ENCODE data around the gene HSF4. TPM values are rescaled to one million over a fixed set of nuclear protein-coding genes. Genes with fewer than 3 reads are reported as not detected.

Gene HSF4
- total RNA-seq, 1 donor from 2014 or later = 54.0 TPM

DNA sequence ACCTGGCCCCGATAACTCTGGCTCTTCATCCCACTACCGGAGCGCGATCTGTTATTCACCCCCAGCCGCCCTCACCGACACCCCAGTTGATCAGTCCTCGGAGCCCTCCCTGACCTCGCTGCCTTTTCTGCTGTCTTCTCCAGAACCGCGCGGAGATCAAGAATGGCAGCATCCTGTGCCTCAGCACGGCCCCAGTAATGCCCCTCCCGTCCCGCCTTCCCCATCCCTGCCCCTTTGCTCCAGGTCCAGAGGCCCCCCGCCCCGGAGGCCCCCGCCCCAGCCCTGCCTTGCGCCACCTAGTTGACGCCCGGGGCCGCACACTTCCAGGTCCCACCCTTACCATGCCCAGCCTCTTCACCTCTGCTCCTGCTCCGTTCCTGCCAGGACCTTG lies 35.3 kb downstream of the HSF4 start:
- Mint-ChIP-seq H3K36me3 (ENCODE audit: low read depth) (peaks cover 46% of the 10 kb centered on the region), H3K9me3 (no peaks in the 10 kb centered on the region), H3K27me3 (no peaks in the 10 kb centered on the region), H3K4me3 (no peak overlapping the region), H3K4me1 (peaks cover 9% of the 10 kb centered on the region), H3K27ac (no peak overlapping the region)
- intact Hi-C loops (cut with micrococcal nuclease) = no loop called here
- no peak for DNase-seq

DNA sequence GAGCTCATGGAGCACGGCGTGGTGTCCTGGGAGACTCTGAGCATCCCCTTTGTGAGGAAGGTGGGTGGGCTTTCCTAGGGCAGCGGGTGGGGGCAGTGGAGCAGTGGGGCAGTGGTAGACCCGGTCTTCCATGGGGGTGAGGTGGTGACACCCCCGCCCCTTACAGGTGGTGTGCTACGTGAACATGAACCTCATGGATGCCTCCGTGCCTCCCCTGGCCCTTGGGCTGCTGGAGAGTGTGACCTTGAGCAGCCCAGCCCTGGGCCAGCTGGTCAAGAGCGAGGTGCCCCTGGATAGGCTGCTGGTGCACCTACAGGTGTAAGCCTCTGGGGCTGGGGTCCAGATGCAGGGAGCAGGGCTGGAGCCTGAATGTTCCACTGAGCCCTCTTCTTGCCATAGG lies 35.9 kb downstream of the HSF4 start:
- Mint-ChIP-seq H3K9me3 (no peaks in the 10 kb centered on the region), H3K27me3 (no peaks in the 10 kb centered on the region), H3K4me1 (peaks cover 9% of the 10 kb centered on the region), H3K4me3 (no peak overlapping the region), H3K36me3 (ENCODE audit: low read depth) (peaks cover 39% of the 10 kb centered on the region), H3K27ac (no peak overlapping the region)
- no peak for DNase-seq
- intact Hi-C loops (cut with micrococcal nuclease) = no loop called here

DNA sequence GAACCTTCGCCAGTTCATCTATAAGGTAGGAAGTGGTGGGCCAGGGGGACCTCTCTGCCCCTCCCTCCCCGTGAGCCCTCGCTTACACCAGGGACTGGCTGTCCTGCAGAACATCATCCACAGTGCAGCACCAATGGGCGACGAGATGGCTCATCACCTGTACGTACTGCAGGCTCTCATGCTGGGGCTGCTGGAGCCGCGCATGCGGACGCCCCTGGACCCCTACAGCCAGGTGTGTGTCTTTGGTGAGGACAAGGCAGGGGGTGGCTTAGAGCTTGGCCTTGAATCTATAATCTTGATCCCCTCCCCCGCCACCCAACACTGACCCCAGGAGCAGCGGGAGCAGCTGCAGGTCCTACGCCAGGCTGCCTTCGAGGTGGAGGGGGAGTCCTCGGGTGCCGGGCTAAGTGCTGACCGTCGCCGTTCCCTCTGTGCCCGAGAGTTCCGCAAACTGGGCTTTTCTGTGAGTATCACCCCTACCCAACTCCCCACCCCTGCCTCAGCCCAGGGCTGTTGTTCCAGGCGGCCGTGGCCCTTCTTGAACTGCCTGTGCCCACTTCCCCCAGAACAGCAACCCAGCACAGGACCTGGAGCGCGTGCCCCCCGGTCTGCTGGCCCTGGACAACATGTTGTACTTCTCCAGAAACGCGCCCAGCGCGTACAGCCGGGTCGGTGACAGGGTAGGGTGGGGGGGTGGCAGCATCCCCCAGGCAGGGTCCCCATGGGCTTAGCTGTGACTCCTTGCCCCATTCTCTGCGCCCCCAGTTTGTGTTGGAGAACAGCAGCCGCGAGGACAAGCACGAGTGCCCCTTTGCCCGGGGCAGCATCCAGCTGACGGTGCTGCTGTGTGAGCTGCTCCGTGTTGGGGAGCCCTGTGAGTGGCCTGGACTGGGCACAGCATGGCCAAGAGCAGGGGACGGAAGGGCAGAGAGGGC lies 37.1 kb downstream of the HSF4 start:
- intact Hi-C loops (cut with micrococcal nuclease) = no loop called here
- DNase-seq = no peak
- peaks cover 8% of the 10 kb centered on the region for H3K4me1 Mint-ChIP-seq
- no peak overlapping the region for H3K4me3 Mint-ChIP-seq
- H3K9me3 Mint-ChIP-seq = no peaks in the 10 kb centered on the region
- no peaks in the 10 kb centered on the region for H3K27me3 Mint-ChIP-seq
- no peak overlapping the region for H3K27ac Mint-ChIP-seq
- H3K36me3 Mint-ChIP-seq (ENCODE audit: low read depth) = peaks cover 33% of the 10 kb centered on the region

DNA sequence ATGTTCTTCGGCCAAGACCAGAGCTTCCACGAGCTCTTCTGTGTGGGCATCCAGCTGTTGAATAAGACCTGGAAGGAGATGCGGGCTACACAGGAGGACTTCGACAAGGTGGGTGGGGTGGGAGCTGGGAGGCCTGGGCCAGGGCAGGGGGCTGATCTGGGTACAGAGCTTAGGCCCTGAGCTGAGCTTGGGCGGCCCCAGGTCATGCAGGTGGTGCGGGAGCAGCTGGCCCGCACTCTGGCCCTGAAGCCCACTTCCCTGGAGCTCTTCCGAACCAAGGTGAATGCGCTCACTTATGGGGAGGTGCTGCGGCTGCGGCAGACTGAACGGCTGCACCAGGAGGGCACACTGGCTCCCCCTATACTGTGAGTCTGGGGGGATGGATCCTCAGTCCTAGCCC lies 37.9 kb downstream of the HSF4 start:
- peaks cover 28% of the 10 kb centered on the region for H3K36me3 Mint-ChIP-seq (ENCODE audit: low read depth)
- H3K9me3 Mint-ChIP-seq = no peaks in the 10 kb centered on the region
- intact Hi-C loops (cut with micrococcal nuclease) = no loop called here
- H3K4me1 Mint-ChIP-seq = peaks cover 3% of the 10 kb centered on the region
- no peak overlapping the region for H3K4me3 Mint-ChIP-seq
- no peak overlapping the region for H3K27ac Mint-ChIP-seq
- H3K27me3 Mint-ChIP-seq = no peaks in the 10 kb centered on the region
- no peak for DNase-seq

DNA sequence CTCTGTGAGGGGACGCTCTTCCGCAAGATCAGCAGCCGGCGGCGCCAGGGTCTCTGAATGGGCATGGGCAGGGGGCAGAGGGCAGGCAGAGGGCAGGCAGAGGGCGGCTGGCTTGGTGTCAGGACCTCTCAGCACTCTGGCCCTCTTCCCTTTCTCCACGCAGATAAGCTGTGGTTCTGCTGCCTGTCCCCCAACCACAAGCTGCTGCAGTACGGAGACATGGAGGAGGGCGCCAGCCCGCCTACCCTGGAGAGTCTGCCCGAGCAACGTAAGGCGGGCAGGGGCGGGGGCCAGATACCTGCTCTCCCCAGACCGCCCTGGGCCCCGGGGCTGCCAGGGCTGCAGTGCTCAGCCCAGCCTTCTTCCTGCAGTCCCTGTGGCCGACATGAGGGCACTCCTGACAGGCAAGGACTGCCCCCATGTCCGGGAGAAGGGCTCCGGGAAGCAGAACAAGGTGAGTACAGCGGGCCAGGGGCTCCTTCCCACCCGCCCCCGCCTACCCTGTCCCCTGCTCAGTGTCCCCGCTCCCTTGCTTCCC lies 38.5 kb downstream of the HSF4 start:
- H3K36me3 Mint-ChIP-seq (ENCODE audit: low read depth) = peaks cover 22% of the 10 kb centered on the region
- DNase-seq = no peak
- intact Hi-C loops (cut with micrococcal nuclease) = no loop called here

DNA sequence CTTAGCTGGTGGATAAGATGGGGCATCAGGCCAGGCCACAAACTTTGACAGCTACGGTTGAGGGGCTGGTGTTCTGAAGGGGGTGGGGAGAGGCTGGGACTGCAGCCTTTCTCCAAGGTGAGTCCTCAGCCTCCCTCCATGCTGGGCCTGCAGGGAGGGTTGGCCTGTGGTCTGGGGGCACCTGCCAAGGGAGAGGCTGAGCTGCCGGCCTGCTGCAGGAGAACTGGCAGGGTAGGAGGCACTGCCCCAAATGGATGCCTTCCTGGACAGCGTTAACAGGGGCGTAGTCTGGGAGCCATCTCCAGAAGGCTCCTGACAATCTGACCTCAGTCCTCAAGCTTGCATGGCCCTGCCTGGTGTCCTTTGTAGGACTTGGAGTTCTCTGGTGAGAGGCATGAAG lies 39.5 kb downstream of the HSF4 start:
- H3K27ac Mint-ChIP-seq = no peak overlapping the region
- no peaks in the 10 kb centered on the region for H3K4me1 Mint-ChIP-seq
- DNase-seq = no peak
- H3K4me3 Mint-ChIP-seq = no peak overlapping the region
- intact Hi-C loops (cut with micrococcal nuclease) = no loop called here
- peaks cover 16% of the 10 kb centered on the region for H3K36me3 Mint-ChIP-seq (ENCODE audit: low read depth)
- no peaks in the 10 kb centered on the region for H3K9me3 Mint-ChIP-seq
- H3K27me3 Mint-ChIP-seq = no peaks in the 10 kb centered on the region

More for the DNA sequence above, 38.5 kb downstream of the HSF4 start:
- no peaks in the 10 kb centered on the region for H3K4me1 Mint-ChIP-seq
- no peaks in the 10 kb centered on the region for H3K9me3 Mint-ChIP-seq
- no peak overlapping the region for H3K4me3 Mint-ChIP-seq
- no peak overlapping the region for H3K27ac Mint-ChIP-seq
- no peaks in the 10 kb centered on the region for H3K27me3 Mint-ChIP-seq

DNA sequence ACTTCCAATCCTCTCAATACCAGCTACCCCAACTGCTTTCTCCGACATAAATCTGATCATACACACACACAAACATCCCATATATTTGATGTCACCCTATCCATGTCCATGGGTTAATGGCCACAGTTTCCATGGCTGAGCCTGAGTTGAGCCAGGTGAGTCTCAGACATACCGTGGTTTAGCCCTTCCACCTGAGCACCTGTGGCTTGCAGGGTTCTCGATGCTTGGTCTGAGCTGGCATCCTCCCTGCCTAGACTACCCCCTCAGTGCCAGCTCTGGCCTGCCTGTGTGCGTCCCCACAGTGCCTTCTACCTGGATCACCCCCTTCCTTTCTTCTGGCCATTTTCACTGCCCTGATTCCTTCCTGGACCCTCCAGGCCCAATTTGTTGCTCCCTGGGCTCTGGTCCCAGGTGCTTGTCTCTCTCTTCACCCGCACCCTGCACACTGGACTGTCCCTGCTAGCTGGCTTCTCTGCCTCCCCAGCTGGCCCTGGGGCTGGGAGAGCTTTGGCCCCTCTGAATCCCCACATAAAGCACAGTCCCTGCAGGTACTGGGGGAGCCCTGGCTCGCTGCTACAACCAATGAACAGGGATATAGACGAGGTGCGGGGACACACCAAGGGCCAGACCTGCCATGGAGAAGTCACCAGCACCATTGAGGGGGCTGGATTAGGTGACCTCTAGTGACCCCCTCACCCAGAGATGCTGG lies 41.7 kb downstream of the HSF4 start:
- intact Hi-C loops (cut with micrococcal nuclease) = no loop called here
- Mint-ChIP-seq H3K9me3 (no peaks in the 10 kb centered on the region), H3K27ac (peak overlapping the region; percentile 39), H3K36me3 (ENCODE audit: low read depth) (peaks cover 5% of the 10 kb centered on the region), H3K4me3 (no peak overlapping the region), H3K27me3 (no peaks in the 10 kb centered on the region), H3K4me1 (no peaks in the 10 kb centered on the region)
- DNase-seq = no peak

DNA sequence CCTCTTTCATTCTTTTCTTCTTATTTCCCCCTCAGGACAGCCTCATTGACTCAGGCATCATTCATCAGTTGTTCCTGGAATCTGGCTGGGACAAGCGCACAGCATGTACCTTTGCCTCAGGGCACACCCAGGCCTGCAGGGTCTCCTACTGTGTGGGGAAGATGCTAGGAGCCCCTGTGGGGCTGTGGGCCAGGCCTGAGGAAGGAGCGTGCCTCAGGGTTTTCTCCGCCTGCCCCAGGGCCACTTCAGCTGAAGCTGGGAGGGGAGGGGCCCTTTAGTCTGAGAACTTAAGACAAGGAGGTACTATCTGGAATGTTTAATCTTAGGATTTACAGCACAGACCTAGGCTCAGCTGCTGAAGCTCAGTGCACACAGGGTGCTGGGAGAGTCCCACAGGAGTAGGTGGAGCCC lies 42.3 kb downstream of the HSF4 start:
- Mint-ChIP-seq H3K4me1 (no peaks in the 10 kb centered on the region), H3K36me3 (ENCODE audit: low read depth) (peaks cover 4% of the 10 kb centered on the region), H3K9me3 (no peaks in the 10 kb centered on the region), H3K27me3 (no peaks in the 10 kb centered on the region), H3K4me3 (no peak overlapping the region), H3K27ac (no peak overlapping the region)
- intact Hi-C loops (cut with micrococcal nuclease) = no loop called here
- DNase-seq = no peak

DNA sequence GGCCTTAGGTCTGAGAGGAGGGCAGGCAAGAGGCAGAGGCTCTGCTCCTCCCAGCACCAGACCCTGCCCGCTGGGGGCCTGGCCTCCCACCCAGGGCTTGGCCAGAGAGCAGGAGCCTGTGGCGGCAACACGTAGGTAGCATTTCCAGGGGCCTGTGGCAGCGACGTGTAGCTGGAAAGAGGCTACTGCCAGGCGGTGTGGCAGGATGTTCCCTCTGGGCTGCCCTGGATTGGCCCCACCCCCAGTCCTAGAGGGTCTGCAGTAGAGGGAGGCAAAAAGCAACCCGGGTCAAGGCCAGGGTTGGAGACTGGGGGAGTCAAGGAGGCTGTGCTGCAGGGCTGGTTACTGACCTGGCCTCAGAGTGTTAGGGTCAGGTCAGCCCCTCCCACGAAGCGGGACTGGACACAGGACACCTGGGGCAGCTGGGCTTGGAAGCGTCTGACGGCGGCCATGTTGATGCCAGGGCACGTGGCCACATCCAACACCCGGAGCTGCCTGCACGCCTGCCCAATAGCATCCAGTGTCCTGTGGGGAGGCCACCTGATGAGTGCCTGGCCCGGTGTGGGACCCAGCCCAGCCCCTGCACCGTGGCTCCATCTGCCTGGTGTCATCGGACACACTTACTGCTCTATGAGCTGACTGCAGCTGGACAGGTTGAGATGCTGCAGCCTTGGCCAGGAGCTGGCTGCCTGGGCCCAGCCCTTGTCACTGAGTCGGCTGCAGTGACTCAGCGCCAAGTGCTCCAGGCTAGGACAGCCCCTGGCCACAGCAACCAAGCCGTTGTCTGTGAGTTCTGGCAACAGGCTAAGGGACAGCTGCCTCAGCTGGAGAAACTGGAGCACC lies 42.9 kb downstream of the HSF4 start:
- H3K4me3 Mint-ChIP-seq = no peak overlapping the region
- no peaks in the 10 kb centered on the region for H3K9me3 Mint-ChIP-seq
- H3K27me3 Mint-ChIP-seq = no peaks in the 10 kb centered on the region
- H3K36me3 Mint-ChIP-seq (ENCODE audit: low read depth) = peaks cover 4% of the 10 kb centered on the region
- DNase-seq = no peak
- no peak overlapping the region for H3K27ac Mint-ChIP-seq
- intact Hi-C loops (cut with micrococcal nuclease) = no loop called here
- H3K4me1 Mint-ChIP-seq = no peaks in the 10 kb centered on the region

DNA sequence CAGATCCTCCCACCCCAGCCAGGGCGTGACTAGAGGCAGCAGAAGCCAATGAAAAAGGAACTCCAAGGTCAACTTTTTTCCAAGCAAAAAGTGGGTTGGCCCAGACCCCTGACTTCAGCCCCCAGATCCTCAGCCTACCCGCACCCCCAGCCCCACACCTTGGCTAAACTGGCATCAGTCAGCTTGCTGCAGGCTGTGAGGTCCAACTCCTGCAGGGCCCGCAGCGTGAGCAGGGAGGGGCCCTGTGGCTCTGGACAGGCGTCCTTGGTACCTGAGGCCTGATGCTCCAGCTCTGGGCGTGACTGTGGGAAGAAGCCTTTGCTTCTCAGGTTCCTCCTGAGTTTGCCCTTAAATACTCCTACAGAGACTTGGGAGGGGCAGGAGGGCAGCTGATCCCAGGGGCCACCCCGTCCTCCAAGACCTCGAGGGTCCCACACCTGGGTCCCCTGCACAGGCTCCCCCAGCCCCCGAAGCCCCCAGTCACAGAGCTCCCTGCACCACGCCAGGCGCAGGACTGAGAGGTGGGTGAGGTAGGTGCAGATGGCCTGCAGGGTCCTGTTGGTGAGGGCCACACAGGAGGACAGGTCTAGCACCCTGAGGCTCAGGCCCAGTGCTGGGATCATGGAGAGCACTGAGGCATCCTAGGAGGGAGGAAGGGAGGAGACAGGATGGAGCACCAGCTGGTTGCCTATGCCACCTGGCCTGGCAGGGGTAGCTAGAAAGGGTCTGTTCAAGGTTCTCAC lies 43.8 kb downstream of the HSF4 start:
- Mint-ChIP-seq H3K4me1 (no peaks in the 10 kb centered on the region), H3K36me3 (ENCODE audit: low read depth) (peaks cover 4% of the 10 kb centered on the region), H3K27me3 (no peaks in the 10 kb centered on the region), H3K27ac (no peak overlapping the region), H3K9me3 (no peaks in the 10 kb centered on the region), H3K4me3 (no peak overlapping the region)
- intact Hi-C loops (cut with micrococcal nuclease) = no loop called here
- DNase-seq = no peak

DNA sequence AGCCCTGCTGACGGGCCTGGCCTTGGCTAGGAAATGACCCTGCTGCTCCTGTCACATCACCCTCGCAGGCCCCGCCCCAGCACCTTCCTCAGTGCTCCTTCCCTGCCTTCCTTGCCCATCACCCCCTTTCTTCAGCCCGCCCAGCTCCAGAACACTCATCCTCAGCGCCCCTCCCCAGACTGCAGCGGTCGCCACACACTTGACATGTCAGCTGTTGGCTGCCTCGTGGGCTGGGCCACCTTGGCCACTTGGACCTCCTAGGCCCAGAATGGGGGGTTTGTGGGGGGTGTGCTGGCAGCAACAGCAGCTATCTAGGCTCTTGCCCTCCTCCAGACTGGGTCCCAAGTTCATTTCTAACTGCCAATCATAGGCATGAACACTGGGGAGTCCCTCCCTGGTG lies 45.0 kb downstream of the HSF4 start:
- Mint-ChIP-seq H3K4me3 (no peak overlapping the region), H3K27ac (no peak overlapping the region), H3K4me1 (no peaks in the 10 kb centered on the region), H3K9me3 (no peaks in the 10 kb centered on the region), H3K27me3 (no peaks in the 10 kb centered on the region), H3K36me3 (ENCODE audit: low read depth) (peaks cover 4% of the 10 kb centered on the region)
- intact Hi-C loops (cut with micrococcal nuclease) = no loop called here
- DNase-seq = no peak

DNA sequence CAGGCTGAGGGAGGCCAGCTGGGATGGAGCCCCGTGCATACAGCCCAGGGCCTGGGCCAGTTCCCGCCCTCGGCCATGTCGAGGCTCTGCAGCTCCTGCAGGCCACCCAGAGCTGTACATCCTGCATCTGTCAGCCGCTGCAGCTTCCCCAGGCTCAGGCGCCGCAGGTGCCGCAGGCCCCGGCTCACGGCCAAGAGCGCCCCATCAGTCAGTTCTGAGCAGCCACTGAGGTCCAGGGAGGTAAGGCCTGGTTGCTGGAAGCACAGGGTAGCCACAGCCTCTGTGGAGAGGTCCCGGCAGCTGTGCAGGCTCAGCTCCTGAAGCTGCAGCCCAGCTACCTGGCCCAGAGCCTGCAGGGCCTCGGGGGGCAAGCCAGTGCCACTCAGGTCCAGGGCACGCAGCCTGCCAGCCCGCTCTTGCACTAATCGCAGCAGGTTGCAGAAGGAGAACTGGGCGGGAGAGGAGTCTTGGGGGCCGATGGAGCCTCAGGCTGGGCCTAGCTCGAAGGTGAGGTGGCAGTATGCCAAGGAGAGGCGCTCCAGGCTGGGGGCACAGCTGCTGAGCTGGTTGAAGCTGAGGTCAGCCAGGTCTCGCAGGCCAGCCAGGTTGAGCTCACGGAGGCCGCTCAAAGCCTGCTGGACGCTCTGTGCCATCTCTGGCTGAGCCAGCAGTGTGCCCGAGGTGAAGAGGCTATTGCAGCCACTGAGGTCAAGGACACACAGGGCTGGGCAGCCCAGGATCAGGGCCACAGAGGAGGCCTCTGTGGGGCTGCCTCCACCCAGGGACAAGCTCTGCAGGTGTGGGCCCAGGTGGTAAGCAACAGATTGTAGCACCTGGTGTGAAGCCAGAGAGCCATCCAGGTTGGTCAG lies 45.8 kb downstream of the HSF4 start:
- Mint-ChIP-seq H3K4me3 (no peak overlapping the region), H3K27ac (peak overlapping the region; percentile 20), H3K27me3 (no peaks in the 10 kb centered on the region), H3K36me3 (ENCODE audit: low read depth) (peaks cover 4% of the 10 kb centered on the region), H3K4me1 (no peaks in the 10 kb centered on the region), H3K9me3 (no peaks in the 10 kb centered on the region)
- DNase-seq = no peak
- intact Hi-C loops (cut with micrococcal nuclease) = no loop called here

Data from activated CD4-positive, alpha-beta T cell treated with anti-CD3 and anti-CD28 coated beads, Interleukin-2, amount 10 ng/mL, durations not matched to agents 24 days and 14 days (primary cell).